ENCODE measurements around the gene PDZK1IP1. TPM values are rescaled to one million over a fixed set of nuclear protein-coding genes. Genes with fewer than 3 reads are reported as not detected.
"Not testable (repeated sequence)": the region's sequence is repeated elsewhere in the genome, so short reads cannot be mapped to it uniquely, and the experiment has no call there.

PDZK1IP1 gene
- total RNA-seq, 1 experiment from 2014 or later = not detected

DNA sequence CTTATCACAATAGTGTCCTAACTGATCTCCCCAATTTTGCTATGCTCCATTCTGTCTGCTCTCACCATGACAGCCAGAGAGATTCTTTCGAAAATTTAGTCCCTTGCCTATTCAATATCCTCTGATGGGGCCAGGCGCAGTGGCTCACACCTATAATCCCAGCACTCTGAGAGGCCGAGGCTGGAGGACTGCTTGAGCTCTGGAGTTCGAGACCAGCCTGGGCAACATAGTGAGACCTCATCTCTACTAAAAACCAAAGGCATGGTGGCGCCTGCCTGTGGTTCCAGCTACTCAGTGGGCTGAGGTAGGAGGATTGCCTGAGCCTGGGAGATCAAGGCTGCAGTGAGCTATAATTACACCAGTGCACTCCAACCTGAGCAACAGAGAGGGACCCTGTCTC lies 16.1 kb upstream of the PDZK1IP1 start:
- in situ Hi-C loops (cut with HindIII; ENCODE audit: low sequenced_read_pairs) = no loop called here
- DNase-seq (ENCODE audit: low spot score) = no peak

DNA sequence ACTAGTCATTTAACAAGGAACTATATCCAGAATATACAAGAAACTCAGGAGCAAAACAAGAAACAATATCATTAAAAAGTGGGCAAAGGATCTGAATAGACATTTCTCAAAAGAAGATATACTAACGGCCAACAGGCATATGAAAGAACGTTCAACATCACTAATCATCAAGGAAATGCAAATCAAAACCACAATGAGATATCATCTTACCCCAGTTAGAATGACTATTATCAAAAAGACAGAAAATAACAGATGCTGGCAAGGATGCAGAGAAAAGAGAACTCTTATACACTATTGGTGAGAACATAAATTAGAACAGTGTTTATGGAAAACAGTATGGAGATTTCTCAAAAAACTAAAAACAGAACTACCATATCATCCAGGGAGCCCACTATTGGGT lies 13.7 kb upstream of the PDZK1IP1 start:
- in situ Hi-C loops (cut with HindIII; ENCODE audit: low sequenced_read_pairs); DNase-seq (ENCODE audit: low spot score): not testable (repeated sequence)

DNA sequence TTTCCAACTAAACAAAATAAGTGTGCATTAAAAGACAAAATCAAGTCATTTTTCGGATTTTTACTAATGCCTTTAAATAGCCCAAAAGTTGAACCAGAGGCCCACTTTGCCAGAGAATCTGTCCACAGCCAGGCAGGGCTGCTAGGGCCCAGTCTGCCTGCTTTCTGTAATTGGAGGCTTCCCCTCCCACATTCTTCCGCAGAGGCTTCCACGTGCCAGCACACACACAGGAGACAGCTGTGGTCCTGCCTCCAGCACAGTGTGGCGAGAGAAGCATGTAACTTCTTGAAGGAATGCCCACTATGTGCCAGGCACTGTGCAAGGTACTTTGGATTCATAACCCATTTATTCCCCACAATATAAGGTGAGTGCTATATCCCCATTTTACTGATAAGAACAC lies 11.3 kb upstream of the PDZK1IP1 start:
- no peak for DNase-seq (ENCODE audit: low spot score)
- in situ Hi-C loops (cut with HindIII; ENCODE audit: low sequenced_read_pairs) = no loop called here

DNA sequence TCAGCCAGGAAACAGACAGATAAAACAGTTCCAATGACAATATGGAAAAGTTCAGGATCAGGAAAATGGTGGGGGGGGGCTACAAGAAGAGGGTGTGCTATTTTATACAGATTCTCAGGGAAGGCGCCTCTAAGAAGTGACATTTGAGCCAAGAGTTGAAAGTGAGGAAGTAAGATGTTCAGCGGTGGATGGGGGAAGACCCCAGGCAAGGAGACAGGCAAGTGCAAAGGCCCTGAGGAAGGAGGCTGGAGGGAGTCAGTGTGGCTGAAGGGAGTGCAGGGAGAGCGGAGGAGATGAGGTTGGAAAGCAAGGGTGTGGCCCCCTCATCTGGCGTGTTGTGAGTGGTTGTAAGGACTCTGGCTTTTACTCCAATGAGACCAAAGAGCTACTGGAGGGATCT lies 8.4 kb upstream of the PDZK1IP1 start:
- in situ Hi-C loops (cut with HindIII; ENCODE audit: low sequenced_read_pairs) = no loop called here
- DNase-seq (ENCODE audit: low spot score) = no peak

DNA sequence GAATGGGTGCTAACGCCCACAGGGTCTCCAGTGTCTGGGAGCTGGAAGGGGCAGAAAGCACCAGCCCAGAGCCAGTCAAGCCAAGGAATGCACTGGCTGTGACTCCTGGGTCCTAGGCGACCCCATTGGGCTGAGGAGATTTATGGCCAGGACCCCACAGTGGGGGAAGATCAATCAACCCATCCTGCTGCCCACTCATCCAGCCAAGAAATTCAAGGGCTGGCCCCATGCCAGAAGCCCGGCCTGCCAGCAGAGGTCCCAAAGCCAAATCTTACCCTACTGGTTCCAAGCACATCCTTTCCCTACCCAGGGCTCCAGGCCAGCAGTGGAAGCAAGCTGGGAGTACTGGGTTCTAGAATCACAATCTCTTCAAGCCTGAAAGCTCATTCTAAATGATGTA lies 6.8 kb upstream of the PDZK1IP1 start:
- in situ Hi-C loops (cut with HindIII; ENCODE audit: low sequenced_read_pairs) = no loop called here
- DNase-seq (ENCODE audit: low spot score) = no peak

DNA sequence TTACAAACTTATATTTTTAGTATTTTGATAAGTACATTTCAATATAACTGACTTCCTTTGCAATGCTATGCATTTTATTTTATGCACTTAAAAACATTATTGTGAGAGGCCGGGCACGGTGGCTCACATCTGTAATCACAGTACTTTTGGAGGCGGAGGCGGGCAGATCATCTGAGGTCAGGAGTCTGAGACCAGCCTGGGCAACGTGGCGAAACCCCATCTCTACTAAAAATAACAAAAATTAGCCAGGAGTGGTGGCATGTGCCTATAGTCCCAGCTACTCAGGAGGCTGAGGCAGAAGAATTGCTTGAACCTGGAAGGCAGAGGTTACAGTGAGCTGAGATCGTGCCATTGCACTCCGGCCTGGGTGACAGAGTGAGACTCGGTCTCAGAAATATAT lies 6.1 kb upstream of the PDZK1IP1 start:
- DNase-seq (ENCODE audit: low spot score); in situ Hi-C loops (cut with HindIII; ENCODE audit: low sequenced_read_pairs): not testable (repeated sequence)

DNA sequence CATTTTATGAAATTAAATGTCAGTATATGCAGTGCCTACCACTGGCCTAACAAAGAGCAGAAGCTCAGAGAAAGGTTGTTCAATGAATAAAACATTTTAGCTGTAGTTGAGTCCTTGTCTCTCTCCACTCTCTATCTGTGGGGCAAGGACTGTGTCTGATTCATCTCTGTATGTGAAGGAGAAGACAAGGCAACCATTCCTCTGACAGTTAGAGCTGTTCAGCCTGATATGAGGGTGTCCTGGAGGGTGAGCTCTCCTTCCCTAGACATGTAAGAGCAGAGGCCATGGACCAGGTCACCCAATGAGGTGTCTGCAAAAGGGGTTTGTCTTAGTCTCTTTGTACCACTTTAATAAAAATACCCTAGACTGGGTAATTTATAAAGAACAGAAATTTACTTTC lies 4.5 kb upstream of the PDZK1IP1 start:
- DNase-seq (ENCODE audit: low spot score) = no peak
- in situ Hi-C loops (cut with HindIII; ENCODE audit: low sequenced_read_pairs) = no loop called here

DNA sequence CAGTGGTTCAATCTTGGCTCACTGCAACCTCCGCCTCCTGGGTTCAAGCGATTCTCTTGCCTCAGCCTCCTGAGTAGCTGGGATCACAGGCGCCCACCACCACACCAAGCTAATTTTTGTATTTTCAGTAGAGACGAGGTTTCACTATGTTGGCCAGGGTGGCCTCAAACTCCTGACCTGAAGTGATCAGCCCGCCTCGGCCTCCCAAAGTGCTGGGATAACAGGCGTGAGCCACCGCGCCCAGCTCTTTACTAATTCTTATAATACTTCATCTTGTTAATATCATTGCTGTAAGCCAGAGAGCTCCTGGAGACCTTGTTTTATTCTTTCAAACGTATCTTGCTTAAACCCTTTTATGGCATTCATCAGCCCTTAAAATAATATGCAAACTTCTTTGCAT lies 3.7 kb upstream of the PDZK1IP1 start:
- DNase-seq (ENCODE audit: low spot score); in situ Hi-C loops (cut with HindIII; ENCODE audit: low sequenced_read_pairs): not testable (repeated sequence)

DNA sequence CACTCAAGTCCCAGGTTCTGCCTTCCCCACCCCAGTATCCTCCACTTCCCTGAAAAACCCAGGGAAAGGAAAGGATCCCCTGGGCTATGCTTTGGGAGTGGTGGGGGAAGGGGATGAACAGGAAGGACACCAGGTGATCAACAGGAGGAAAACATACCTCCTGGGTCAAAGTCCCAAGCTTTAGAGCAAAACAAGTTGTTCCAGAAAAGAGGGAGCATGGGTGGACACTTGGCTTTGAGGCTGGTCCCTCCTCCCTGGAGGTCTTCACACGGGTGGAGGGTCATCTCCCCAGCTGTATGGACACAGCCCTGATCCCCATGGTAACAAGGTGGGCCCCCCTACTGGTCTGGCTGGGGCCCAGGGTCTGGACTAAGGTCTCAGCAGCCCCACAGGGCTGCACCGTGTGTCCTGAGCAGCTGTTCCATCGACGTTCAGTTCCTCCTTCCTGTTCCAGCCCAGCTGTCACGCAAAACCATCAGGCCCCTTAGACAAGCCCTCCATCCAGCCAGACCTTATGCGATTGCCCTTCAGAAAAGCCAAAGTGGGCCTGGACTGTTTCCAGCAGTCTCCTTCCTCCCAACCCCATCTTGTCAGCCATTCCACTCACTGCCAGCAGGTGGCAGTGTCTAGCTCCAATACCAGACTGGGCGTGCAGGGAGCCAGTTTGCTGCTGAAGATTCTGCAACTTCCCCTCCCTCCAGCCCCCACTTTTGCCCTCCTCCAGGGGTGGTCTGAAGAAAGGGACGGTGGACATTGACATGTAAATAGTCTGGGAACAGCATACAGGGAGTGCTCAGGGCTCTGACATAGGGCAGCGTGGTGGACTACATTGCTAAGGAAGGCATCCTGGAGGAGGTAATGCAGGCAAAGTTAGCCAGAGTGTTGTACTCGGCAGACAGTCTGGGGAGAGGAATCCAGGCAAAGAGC lies 2.9 kb upstream of the PDZK1IP1 start:
- in situ Hi-C loops (cut with HindIII; ENCODE audit: low sequenced_read_pairs) = no loop called here
- DNase-seq (ENCODE audit: low spot score) = peak; percentile 62

DNA sequence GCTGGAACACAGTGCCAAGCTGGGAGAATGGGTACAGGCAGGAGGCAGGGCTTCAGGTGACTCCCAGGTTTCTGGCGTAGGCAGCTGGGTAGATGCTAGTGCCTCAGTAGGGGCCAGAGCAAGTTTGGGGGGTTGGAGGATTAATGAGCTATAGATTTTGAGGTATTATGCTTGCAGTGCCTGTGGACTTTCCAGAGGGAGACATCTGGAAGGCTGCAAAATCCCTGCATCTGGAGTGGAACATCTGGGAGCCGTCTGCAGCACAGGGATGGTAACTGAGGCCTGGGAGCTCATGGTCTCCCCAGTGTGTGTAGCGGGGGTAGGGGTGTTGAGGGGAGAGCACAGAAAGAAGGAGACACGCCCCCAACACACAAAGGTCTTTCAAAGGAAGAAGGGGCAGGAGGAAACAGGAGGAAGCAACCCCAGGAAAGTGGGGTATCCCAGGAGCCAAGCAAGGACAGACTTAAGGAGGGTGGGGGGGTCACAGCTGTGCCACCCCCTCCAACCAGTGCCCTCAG lies 2.2 kb upstream of the PDZK1IP1 start:
- DNase-seq (ENCODE audit: low spot score) = no peak
- in situ Hi-C loops (cut with HindIII; ENCODE audit: low sequenced_read_pairs) = no loop called here

DNA sequence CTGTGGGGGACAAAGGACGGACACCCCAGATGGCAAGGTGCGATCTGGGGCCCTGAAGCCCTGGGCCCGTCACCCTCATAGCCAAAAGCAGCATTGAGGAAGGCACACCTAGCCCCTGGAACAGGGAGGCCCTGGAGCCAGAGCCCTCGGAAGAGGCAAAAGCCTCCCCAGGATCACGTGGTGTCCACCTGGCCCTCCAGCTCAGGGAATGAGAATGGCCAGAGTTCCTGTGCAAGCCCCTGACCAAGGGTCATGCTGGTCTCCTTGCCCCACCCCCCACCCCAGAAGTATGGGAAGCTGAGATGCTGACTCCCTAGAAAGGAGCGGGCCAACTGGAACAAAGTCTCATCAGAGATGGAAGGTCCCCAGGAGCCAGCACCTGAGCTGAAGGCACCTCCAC lies 1.0 kb upstream of the PDZK1IP1 start:
- in situ Hi-C loops (cut with HindIII; ENCODE audit: low sequenced_read_pairs) = no loop called here

DNA sequence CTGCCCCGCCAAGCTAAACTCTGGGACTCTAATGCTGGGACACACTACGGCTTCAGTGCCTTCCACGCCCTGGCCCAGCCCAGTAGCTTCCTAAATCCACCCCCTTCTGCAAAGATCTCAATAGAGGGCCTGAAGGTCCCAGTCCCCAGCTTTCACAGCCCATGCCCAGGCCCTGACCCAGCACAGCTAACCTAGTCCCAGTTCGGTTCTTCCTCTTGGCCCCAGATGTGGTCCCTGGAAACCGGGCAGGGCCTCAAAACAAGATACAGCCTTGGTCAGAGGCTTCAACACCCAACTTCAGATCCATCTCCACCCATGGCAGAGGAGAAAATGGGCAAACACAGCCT lies 646 bp upstream of the PDZK1IP1 start:
- in situ Hi-C loops (cut with HindIII; ENCODE audit: low sequenced_read_pairs) = no loop called here
- DNase-seq (ENCODE audit: low spot score) = no peak

More for the DNA sequence above, 1.0 kb upstream of the PDZK1IP1 start:
- DNase-seq (ENCODE audit: low spot score) = no peak

DNA sequence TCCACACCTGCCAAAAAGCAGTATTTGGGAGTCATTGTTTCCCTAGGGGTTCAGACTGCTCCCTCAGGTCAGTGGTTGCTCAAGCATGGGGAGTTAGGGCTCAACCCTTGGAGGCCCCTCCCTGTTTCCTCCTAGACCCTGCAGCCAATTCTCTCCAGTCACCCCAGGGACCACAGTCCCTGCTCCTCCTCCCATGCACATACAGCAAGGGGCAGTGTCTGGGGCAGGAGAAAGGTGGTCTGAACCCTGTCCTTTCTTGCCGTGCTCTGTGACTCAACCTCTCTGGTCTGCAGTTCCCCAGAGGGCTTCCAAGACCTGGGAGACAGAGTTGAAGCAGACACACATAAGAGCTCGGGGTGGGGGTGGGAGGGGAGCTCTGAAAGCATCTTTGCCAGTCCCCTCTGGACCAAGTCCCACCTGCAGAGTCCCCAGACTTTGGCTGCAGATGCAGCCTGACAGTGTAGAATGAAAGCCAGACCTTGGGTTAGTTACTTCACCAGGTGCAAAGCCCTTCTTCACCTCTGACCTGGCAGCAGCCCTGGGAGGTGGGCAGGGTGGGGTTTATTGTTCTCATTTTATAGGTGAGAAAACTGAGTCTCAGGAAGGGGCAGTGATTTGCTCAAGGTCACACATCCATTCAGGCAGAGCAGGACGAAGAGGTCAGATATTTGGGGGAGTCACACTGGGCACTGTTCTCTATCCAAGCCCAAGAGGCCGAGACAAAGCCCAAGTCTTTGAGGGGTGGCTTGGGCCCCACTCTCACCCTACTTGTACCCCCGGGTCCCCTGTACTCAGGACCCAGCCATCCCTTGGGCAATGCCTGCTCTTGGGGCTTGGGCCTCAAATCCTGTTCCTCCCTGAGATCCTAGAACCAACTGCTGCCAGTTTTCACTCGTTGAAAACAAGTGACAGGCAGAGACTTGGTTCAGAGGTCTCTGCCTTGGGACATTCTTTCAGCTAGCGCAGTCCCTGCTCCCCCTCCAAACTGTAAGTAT lies 748 bp downstream of the PDZK1IP1 start:
- in situ Hi-C loops (cut with HindIII; ENCODE audit: low sequenced_read_pairs) = no loop called here
- DNase-seq (ENCODE audit: low spot score) = no peak

DNA sequence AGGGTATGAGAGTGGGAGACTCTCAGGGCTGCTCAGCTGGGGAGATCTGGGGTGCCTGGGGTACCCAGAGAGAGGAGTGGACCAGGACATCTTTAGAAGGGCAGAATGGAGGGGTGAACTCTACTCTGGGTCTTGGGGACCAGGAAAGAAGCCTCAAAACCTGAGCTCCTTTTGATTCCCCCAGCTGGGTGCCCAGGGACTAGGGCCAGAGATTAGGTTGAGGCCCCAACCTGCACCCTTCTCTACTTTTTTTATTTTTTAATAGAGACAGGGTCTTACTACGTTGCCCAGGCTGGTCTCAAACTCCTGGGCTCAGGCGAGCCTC lies 1.9 kb downstream of the PDZK1IP1 start:
- no peak for DNase-seq (ENCODE audit: low spot score)
- in situ Hi-C loops (cut with HindIII; ENCODE audit: low sequenced_read_pairs) = no loop called here

DNA sequence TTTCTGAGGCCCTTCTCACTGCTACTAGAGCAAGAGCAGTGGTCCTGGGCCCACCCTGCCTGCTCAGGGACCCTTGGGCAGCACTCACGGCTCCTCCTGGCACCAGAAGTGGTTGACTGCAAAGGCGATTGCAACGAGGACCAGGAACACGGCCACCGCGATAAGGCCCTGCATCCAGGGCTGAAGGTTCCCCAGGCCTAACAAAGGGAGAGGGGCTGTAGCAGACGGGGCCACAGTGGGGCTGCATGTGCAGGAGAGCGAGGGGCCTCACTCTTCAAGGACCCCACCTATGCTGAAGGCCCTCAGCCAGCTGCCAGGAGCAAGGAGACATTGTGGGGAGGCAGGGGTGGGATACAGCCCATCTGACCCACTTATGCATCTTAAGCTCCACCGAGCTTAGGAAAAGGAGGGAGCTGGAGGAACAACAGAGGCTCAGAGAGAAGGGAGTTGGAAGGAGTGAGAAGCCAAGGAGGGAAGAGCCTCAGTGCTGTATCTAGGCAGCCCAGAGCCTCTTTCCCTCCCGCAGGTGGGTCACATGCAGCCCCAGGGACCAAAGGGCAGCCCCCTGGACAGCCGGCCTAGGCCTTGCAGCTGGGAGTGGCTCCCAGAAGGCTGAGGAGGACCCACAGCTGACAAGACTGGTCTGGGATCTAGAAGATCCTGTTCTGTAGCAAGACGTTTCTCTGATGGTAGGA lies 2.5 kb downstream of the PDZK1IP1 start:
- in situ Hi-C loops (cut with HindIII; ENCODE audit: low sequenced_read_pairs) = no loop called here
- no peak for DNase-seq (ENCODE audit: low spot score)

DNA sequence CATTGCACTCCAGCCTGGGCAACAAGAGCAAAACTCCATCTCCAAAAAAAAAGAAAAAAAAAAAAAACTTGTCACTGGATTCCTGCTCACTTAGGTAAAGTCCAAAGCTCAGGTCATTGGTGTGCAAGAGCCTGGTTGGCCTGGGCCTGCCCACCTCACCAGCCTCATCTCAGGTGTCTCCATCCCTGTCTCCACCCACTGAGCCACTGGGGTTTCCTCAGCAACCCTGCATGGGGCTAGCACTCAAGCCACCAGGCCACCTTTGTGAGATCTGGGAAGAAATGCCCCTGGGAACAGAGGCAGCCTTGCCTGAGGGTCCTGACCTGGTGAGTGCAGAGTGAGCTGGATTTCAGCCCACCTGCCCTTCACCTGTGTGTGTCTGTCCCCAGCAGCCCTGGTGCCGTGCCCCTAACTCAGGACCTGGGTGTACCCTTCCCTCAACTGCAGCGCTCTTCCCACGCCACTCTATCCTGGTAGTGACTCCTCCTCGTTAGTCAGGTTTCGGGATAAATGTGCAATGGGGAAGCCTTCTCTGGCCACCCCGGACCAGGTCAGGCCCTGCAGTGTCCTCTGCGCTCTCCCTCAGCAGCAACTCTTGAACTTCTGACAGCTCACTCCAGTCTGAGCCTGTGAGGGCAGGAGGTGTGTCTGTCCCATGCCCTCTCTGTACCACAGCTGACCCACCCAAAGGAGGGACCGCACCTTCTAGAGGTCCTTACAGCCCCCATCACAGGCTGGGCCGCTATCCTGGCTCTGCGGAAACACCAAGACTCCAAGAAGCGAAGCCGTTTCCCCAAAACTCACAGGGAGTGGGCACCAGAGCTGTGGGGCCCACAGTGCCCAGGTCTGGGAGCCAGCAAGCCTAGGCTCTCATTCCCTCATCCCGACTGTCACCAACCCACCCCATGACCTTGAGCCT lies 3.3 kb downstream of the PDZK1IP1 start:
- no peak for DNase-seq (ENCODE audit: low spot score)
- in situ Hi-C loops (cut with HindIII; ENCODE audit: low sequenced_read_pairs) = no loop called here

DNA sequence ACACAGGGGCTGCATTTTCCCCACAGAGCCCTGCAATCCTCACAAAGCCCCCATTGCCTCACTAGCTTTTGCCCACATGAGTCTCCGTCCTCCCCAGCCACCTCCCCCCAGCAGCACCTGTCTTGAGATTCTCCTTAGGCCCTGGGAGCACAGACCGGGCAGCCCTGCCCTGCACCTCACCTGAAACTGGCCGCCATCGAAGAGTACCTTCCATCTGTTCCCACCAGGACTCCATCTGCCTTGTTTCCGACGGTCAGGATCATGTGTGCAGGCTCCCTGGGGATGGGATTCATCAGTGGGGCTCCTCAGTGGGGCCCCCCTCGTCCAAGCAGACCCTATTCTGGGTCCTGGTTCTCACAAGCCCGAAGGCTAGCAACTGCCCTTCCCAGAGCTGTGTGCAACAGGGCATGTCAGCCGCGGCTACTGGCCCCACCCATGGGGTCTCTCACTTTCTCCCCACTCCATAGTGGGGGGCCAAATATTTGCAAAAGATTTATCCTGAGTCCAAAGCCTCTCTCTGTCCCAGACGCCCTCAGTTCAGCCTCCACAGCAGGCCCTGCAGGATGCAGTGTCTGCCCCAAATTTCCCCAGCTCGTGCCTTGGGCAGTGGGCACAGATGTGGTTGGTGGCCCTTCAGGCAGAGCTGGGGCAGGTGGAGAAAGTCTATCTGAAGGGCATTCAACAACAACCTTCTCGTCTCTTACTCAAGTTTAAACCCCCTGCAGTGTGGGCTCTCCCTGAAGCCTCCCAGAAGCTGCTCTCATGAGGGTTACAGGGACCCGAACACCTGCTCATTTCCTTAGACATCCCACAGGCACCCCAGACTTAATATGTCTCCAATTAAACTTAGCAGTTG lies 4.8 kb downstream of the PDZK1IP1 start:
- no peak for DNase-seq (ENCODE audit: low spot score)
- in situ Hi-C loops (cut with HindIII; ENCODE audit: low sequenced_read_pairs) = no loop called here

Data from G401 (cell line).